IMR-90 (cell line): ENCODE measurements around the gene RNF144B. TPM values are rescaled to one million over a fixed set of nuclear protein-coding genes. Genes with fewer than 3 reads are reported as not detected.
"Not testable (repeated sequence)": the region's sequence is repeated elsewhere in the genome, so short reads cannot be mapped to it uniquely, and the experiment has no call there.

ENCODE experiments used
- ATAC-seq: fragments of 200-7000 bp; cut with Tn5 transposase; 2 replicates; pipeline ENCODE4 v1.9.1; 2020; ENCODE audit warnings: low read depth, mild to moderate bottlenecking, moderate library complexity
- BruUV-seq: library from RNA; stranded (reverse); fragments of 400-500 nt; replicated peaks from 2 replicates; lab custom pipeline; 2021; lab: Mats Ljungman, UMichigan
- CTCF ChIA-PET: fragments of 300-600 bp; formaldehyde crosslinking; extraction: SDS; loops from one replicate; lab custom pipeline; 2021; ENCODE audit warnings: antibody characterized with exemption; lab: Yijun Ruan, JAX
- POLR2A ChIA-PET: fragments of 300-600 bp; sonication (Branson Sonifier 250); formaldehyde crosslinking; loops from one replicate; lab custom pipeline; 2022; ENCODE audit warnings: antibody characterized with exemption; ENCODE audit not compliant: unreplicated experiment; lab: Charles Lee
- DNase-seq: peaks from one replicate; pipeline ENCODE4 v3.0.0; 2013
- H2AFZ ChIP-seq: replicated peaks from 2 replicates; pipeline ENCODE3; 2013; ENCODE audit warnings: low read length, mild to moderate bottlenecking; ENCODE audit not compliant: poor library complexity
- H2AK5ac ChIP-seq: 2 replicates; pipeline ENCODE4 v1.6.1; 2013; ENCODE audit warnings: low read depth, low read length, inconsistent platforms
- H2AK9ac ChIP-seq: replicated peaks from 2 replicates; pipeline ENCODE3; 2013; ENCODE audit warnings: mild to moderate bottlenecking, low read depth, low read length, moderate library complexity; ENCODE audit not compliant: poor library complexity
- H2BK120ac ChIP-seq: 2 replicates; pipeline ENCODE4 v1.6.1; 2013; ENCODE audit warnings: low read depth, low read length, inconsistent platforms
- H2BK15ac ChIP-seq: 3 replicates; pipeline ENCODE4 v1.6.1; 2013; ENCODE audit warnings: low read depth, low read length, inconsistent platforms
- H2BK20ac ChIP-seq: 2 replicates; pipeline ENCODE4 v1.6.1; 2013; ENCODE audit warnings: low read depth, mild to moderate bottlenecking, inconsistent platforms, low read length, moderate library complexity
- H2BK5ac ChIP-seq: 2 replicates; pipeline ENCODE4 v1.6.1; 2013; ENCODE audit warnings: mild to moderate bottlenecking, low read depth, low read length, inconsistent platforms; ENCODE audit not compliant: poor library complexity, severe bottlenecking
- H3K14ac ChIP-seq: replicated peaks from 2 replicates; pipeline ENCODE4 v1.6.1; 2013; ENCODE audit warnings: low read depth, low read length, inconsistent platforms
- H3K18ac ChIP-seq: 2 replicates; pipeline ENCODE4 v1.6.1; 2013; ENCODE audit warnings: low read depth, low read length, control low read depth
- H3K23ac ChIP-seq: 2 replicates; pipeline ENCODE4 v1.6.1; 2013; ENCODE audit warnings: low read depth, low read length, inconsistent platforms
- H3K27ac ChIP-seq: 2 replicates; pipeline ENCODE4 v1.5.1; 2013; ENCODE audit warnings: mild to moderate bottlenecking, control low read depth, low read length; ENCODE audit not compliant: insufficient read depth
- H3K27me3 ChIP-seq: 2 replicates; pipeline ENCODE4 v1.6.1; 2013; ENCODE audit warnings: low read length; ENCODE audit not compliant: control insufficient read depth, insufficient read depth
- H3K36me3 ChIP-seq: 2 replicates; pipeline ENCODE4 v1.6.1; 2013; ENCODE audit warnings: low read length, mixed read lengths; ENCODE audit not compliant: control insufficient read depth, insufficient read depth
- H3K4ac ChIP-seq: 2 replicates; pipeline ENCODE4 v1.6.1; 2013; ENCODE audit warnings: low read depth, low read length, inconsistent platforms
- H3K4me1 ChIP-seq: 2 replicates; pipeline ENCODE4 v1.6.1; 2013; ENCODE audit warnings: low read length, mixed read lengths; ENCODE audit not compliant: control insufficient read depth, insufficient read depth
- H3K4me2 ChIP-seq: 2 replicates; pipeline ENCODE4 v1.6.1; 2013; ENCODE audit warnings: low read depth, mild to moderate bottlenecking, control low read depth, low read length, moderate library complexity
- H3K4me3 ChIP-seq: 2 replicates; pipeline ENCODE4 v1.5.1; 2013; ENCODE audit warnings: low read depth, mild to moderate bottlenecking, control low read depth, low read length, moderate library complexity; ENCODE audit not compliant: insufficient read depth
- H3K56ac ChIP-seq: 2 replicates; pipeline ENCODE4 v1.6.1; 2013; ENCODE audit warnings: low read length, inconsistent platforms; ENCODE audit not compliant: insufficient read depth; ENCODE audit errors: extremely low read depth
- H3K79me1 ChIP-seq, 2 experiments: 2 replicates each; pipeline ENCODE4 v1.6.1; 2013; ENCODE audit warnings: low read length in 2 of 2, inconsistent platforms in 1 of 2, low read depth in 1 of 2
- H3K9ac ChIP-seq: 2 replicates; pipeline ENCODE4 v1.6.1; 2013; ENCODE audit warnings: low read depth, low read length, control low read depth
- H3K9me1 ChIP-seq: 2 replicates; pipeline ENCODE4 v1.6.1; 2013; ENCODE audit warnings: low read length, inconsistent platforms; ENCODE audit not compliant: insufficient read depth
- H3K9me3 ChIP-seq: 2 replicates; pipeline ENCODE4 v1.6.1; 2013; ENCODE audit warnings: low read length; ENCODE audit not compliant: control insufficient read depth, insufficient read depth
- H4K20me1 ChIP-seq: 2 replicates; pipeline ENCODE4 v1.6.1; 2013; ENCODE audit warnings: low read length, inconsistent platforms; ENCODE audit not compliant: insufficient read depth
- H4K5ac ChIP-seq: 2 replicates; pipeline ENCODE4 v1.6.1; 2013; ENCODE audit warnings: mild to moderate bottlenecking, low read depth, low read length, control low read depth
- H4K8ac ChIP-seq, 2 experiments: 2 replicates each; pipeline ENCODE4 v1.6.1; 2013; ENCODE audit warnings: low read depth in 2 of 2, low read length in 2 of 2, control low read depth in 1 of 2, inconsistent platforms in 1 of 2
- H4K91ac ChIP-seq: 2 replicates; pipeline ENCODE4 v1.6.1; 2013; ENCODE audit warnings: low read depth, low read length, inconsistent platforms; ENCODE audit not compliant: insufficient read depth
- WGBS, 2 experiments: methylation state at CpG; one replicate each; pipeline versions ENCODE4 v1.1.5 to v1.1.7; 2013; ENCODE audit warnings: missing lambda C conversion rate in 2 of 2; ENCODE audit not compliant: insufficient read length in 1 of 2; ENCODE audit errors: extremely low coverage in 2 of 2; 5-methylcytosine and 5-hydroxymethylcytosine counted together
- dilution Hi-C: fragments of 300-500 bp; cut with HindIII; formaldehyde crosslinking; loops from one replicate; pipeline ENCODE4 v1.14.3; 2018; ENCODE audit warnings: low sequenced_read_pairs; ENCODE audit not compliant: unreplicated experiment
- in situ Hi-C: fragments of 300-500 bp; cut with MboI; formaldehyde crosslinking; loops from 3 replicates; pipeline ENCODE4 v1.14.3; 2019; ENCODE audit warnings: low sequenced_read_pairs, inconsistent platforms, mixed read lengths
- intact Hi-C: fragments of 100-400 bp; cut with micrococcal nuclease; formaldehyde crosslinking; loops from 2 replicates; pipeline ENCODE4 v1.10.0; 2022
- polyA plus RNA-seq, 3 experiments: library from polyadenylated mRNA; depleted of rRNA; stranded (reverse); fragments of >200 nt; gene quantifications; 2 replicates each; pipeline ENCODE4 v1.2.3, GENCODE V29; 2012; ENCODE audit warnings: low replicate concordance in 1 of 3
- total RNA-seq: library from RNA; depleted of rRNA; stranded (reverse); fragments of >200 nt; gene quantifications from 2 replicates; pipeline ENCODE4 v1.2.3, GENCODE V29; 2012

Gene RNF144B
- total and polyA plus RNA-seq, 2 of the 4 experiments (the other 2 are of a cell fraction) = 0.44 to 2.7 TPM

DNA sequence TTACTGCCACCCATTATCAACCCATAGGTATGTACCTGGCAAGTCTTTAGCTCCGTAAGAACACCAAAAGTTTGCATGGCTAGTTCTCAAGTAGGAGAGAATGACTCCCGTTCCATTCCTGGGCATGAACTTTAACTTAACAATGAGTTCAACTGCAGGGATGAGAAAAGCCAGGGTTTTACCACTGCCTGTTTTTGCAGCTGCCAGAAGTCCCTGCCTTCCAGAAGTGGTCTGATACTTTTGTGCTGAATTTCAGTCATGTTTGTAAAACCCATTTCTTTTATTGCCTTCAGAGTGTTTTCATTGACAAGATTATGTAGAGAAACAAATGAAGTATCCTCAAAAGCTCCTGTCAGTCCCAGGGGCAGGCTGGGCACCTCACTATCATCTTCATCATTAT is 22.6 kb upstream of the RNF144B start:
- H2BK15ac ChIP-seq, dilution Hi-C loops, H4K8ac ChIP-seq, H3K36me3 ChIP-seq, H3K27ac ChIP-seq, H3K4me2 ChIP-seq, H3K4me1 ChIP-seq, H3K9ac ChIP-seq, H3K27me3 ChIP-seq, H2AK5ac ChIP-seq, H2BK20ac ChIP-seq, in situ Hi-C loops, H3K14ac ChIP-seq, H4K91ac ChIP-seq, H3K56ac ChIP-seq, H2BK120ac ChIP-seq, POLR2A ChIA-PET, H2AK9ac ChIP-seq, ATAC-seq, H4K20me1 ChIP-seq, H3K9me1 ChIP-seq, H2AFZ ChIP-seq, H3K4ac ChIP-seq, H3K9me3 ChIP-seq, H2BK5ac ChIP-seq, H3K79me1 ChIP-seq, DNase-seq, H3K18ac ChIP-seq, H3K23ac ChIP-seq, BruUV-seq, intact Hi-C loops, H4K5ac ChIP-seq, CTCF ChIA-PET, H3K4me3 ChIP-seq: not testable (repeated sequence)
- 50% methylated on average over 2 of the region's 2 CpGs; no CpG with 5 or more reads in 1 of the 2 experiments for WGBS, 2 experiments
